ENCODE data around the gene GRIK4.

Gene GRIK4

GRCh38 chr11:120520091-120520822 is 8.7 kb downstream of the GRIK4 start:
- DNase-seq (ENCODE audit: insufficient read length): no peak
- no peak for FAIRE-seq
- TF ChIP-seq POLR2AphosphoS5 (IDR thresholded peaks at IDR 0.05; ENCODE audit: low read depth, low read length) (no peak), POLR2A (IDR thresholded peaks at IDR 0.05; ENCODE audit: low read depth, low read length) (no peak), TAF1 (IDR thresholded peaks at IDR 0.05; ENCODE audit: borderline replicate concordance, low read depth, low read length) (no peak)

GRCh38 chr11:120521176-120521575 is 9.6 kb downstream of the GRIK4 start:
- FAIRE-seq: no peak
- no peak for DNase-seq (ENCODE audit: insufficient read length)
- TF ChIP-seq TAF1 (IDR thresholded peaks at IDR 0.05; ENCODE audit: borderline replicate concordance, low read depth, low read length): no peak
- TF ChIP-seq POLR2A (IDR thresholded peaks at IDR 0.05; ENCODE audit: low read depth, low read length): no peak
- TF ChIP-seq POLR2AphosphoS5 (IDR thresholded peaks at IDR 0.05; ENCODE audit: low read depth, low read length): no peak

GRCh38 chr11:120522021-120522420 is 10.5 kb downstream of the GRIK4 start:
- no peak for DNase-seq (ENCODE audit: insufficient read length)
- FAIRE-seq: no peak
- no peak for TF ChIP-seq POLR2A (IDR thresholded peaks at IDR 0.05; ENCODE audit: low read depth, low read length)
- TF ChIP-seq POLR2AphosphoS5 (IDR thresholded peaks at IDR 0.05; ENCODE audit: low read depth, low read length): no peak
- no peak for TF ChIP-seq TAF1 (IDR thresholded peaks at IDR 0.05; ENCODE audit: borderline replicate concordance, low read depth, low read length)

GRCh38 chr11:120522736-120523135 is 11.2 kb downstream of the GRIK4 start:
- TF ChIP-seq POLR2AphosphoS5 (IDR thresholded peaks at IDR 0.05; ENCODE audit: low read depth, low read length) (no peak), POLR2A (IDR thresholded peaks at IDR 0.05; ENCODE audit: low read depth, low read length) (no peak), TAF1 (IDR thresholded peaks at IDR 0.05; ENCODE audit: borderline replicate concordance, low read depth, low read length) (no peak)
- no peak for DNase-seq (ENCODE audit: insufficient read length)
- no peak for FAIRE-seq

- DNase-seq (ENCODE audit: insufficient read length) (no peak), FAIRE-seq (no peak)
- TF ChIP-seq TAF1 (IDR thresholded peaks at IDR 0.05; ENCODE audit: borderline replicate concordance, low read depth, low read length): no peak
- TF ChIP-seq POLR2AphosphoS5 (IDR thresholded peaks at IDR 0.05; ENCODE audit: low read depth, low read length): no peak
- no peak for TF ChIP-seq POLR2A (IDR thresholded peaks at IDR 0.05; ENCODE audit: low read depth, low read length)
These were observed 11.6 kb downstream of the GRIK4 start for GRCh38 chr11:120523196-120523595.

GRCh38 chr11:120524536-120525085 is 13.1 kb downstream of the GRIK4 start:
- TF ChIP-seq TAF1 (IDR thresholded peaks at IDR 0.05; ENCODE audit: borderline replicate concordance, low read depth, low read length): no peak
- TF ChIP-seq POLR2A (IDR thresholded peaks at IDR 0.05; ENCODE audit: low read depth, low read length): no peak
- no peak for FAIRE-seq
- no peak for DNase-seq (ENCODE audit: insufficient read length)

GRCh38 chr11:120525261-120526171 is 14.0 kb downstream of the GRIK4 start:
- no peak for TF ChIP-seq POLR2AphosphoS5 (IDR thresholded peaks at IDR 0.05; ENCODE audit: low read depth, low read length)
- no peak for TF ChIP-seq POLR2A (IDR thresholded peaks at IDR 0.05; ENCODE audit: low read depth, low read length)
- no peak for TF ChIP-seq TAF1 (IDR thresholded peaks at IDR 0.05; ENCODE audit: borderline replicate concordance, low read depth, low read length)
- FAIRE-seq (no peak), DNase-seq (ENCODE audit: insufficient read length) (no peak)

- TF ChIP-seq POLR2A (IDR thresholded peaks at IDR 0.05; ENCODE audit: low read depth, low read length) (no peak), POLR2AphosphoS5 (IDR thresholded peaks at IDR 0.05; ENCODE audit: low read depth, low read length) (no peak), TAF1 (IDR thresholded peaks at IDR 0.05; ENCODE audit: borderline replicate concordance, low read depth, low read length) (no peak)
- DNase-seq (ENCODE audit: insufficient read length) (no peak), FAIRE-seq (no peak)
These were observed 14.7 kb downstream of the GRIK4 start for GRCh38 chr11:120526241-120526640.

GRCh38 chr11:120527111-120527761 is 15.7 kb downstream of the GRIK4 start:
- FAIRE-seq (no peak), DNase-seq (ENCODE audit: insufficient read length) (no peak)
- TF ChIP-seq POLR2A (IDR thresholded peaks at IDR 0.05; ENCODE audit: low read depth, low read length) (no peak), POLR2AphosphoS5 (IDR thresholded peaks at IDR 0.05; ENCODE audit: low read depth, low read length) (no peak), TAF1 (IDR thresholded peaks at IDR 0.05; ENCODE audit: borderline replicate concordance, low read depth, low read length) (no peak)

GRCh38 chr11:120528749-120529148 is 17.2 kb downstream of the GRIK4 start:
- FAIRE-seq (no peak), DNase-seq (ENCODE audit: insufficient read length) (no peak)
- TF ChIP-seq POLR2AphosphoS5 (IDR thresholded peaks at IDR 0.05; ENCODE audit: low read depth, low read length) (no peak), POLR2A (IDR thresholded peaks at IDR 0.05; ENCODE audit: low read depth, low read length) (no peak), TAF1 (IDR thresholded peaks at IDR 0.05; ENCODE audit: borderline replicate concordance, low read depth, low read length) (no peak)

GRCh38 chr11:120529214-120529613 is 17.7 kb downstream of the GRIK4 start:
- FAIRE-seq (no peak), DNase-seq (ENCODE audit: insufficient read length) (no peak)
- TF ChIP-seq TAF1 (IDR thresholded peaks at IDR 0.05; ENCODE audit: borderline replicate concordance, low read depth, low read length): no peak
- no peak for TF ChIP-seq POLR2A (IDR thresholded peaks at IDR 0.05; ENCODE audit: low read depth, low read length)
- no peak for TF ChIP-seq POLR2AphosphoS5 (IDR thresholded peaks at IDR 0.05; ENCODE audit: low read depth, low read length)

Data from GM12892 (cell line).